Spleen (tissue), 7 donors: Measurements from ENCODE around the gene PPM1A.

Source experiments
- POLR2A ChIP-seq, 3 donors: fragments of 450-650 bp; IDR thresholded peaks; one replicate each; pipeline ENCODE4 v1.5.1; 2017; ENCODE audit warnings: antibody characterized with exemption in 3 of 3, mild to moderate bottlenecking in 1 of 3
- TF ChIP-seq, protein P1 (sequence below), 11 experiments: fragments of 200-600 bp in 7 of 11; fragments of 450-650 bp in 4 of 11; sonication (generic) in 4 of 11; IDR thresholded peaks in 8 of 11; conservative IDR thresholded peaks in 3 of 11; 1 replicate in 7 of 11; 2 replicates in 4 of 11; pipeline versions ENCODE4 v1.4.0 to v1.8.0; 2016 to 2021; ENCODE audit warnings: antibody characterized with exemption in 11 of 11, inconsistent platforms in 4 of 11, mild to moderate bottlenecking in 1 of 11
- donor health status: DM: no; HTN: no; CAD: no; lungs with moderate emphysema.
- donor health status: DM: no; HTN: no; CAD: no.
- donor health status: DM: no; HTN: no; CAD: no.

DNA sequence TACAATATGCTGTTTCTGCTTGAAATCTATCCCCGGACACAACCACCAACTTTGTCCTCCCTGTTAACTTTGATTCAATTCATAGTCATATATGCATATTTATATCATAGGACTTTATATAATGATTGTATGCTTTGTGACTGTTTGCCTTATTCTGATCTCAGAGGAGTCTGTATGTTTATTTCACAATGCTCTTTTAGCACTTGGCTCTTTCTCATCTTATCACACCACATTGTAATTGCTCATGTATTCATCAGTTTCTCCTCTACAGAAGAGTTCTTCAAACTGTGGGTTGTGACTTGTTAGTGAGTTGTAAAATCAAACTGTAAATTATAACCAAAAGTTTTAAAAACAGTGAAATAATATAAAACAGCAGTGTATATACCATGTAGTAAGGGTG lies 21.7 kb upstream of the PPM1A start:
- TF ChIP-seq, protein P1, sequence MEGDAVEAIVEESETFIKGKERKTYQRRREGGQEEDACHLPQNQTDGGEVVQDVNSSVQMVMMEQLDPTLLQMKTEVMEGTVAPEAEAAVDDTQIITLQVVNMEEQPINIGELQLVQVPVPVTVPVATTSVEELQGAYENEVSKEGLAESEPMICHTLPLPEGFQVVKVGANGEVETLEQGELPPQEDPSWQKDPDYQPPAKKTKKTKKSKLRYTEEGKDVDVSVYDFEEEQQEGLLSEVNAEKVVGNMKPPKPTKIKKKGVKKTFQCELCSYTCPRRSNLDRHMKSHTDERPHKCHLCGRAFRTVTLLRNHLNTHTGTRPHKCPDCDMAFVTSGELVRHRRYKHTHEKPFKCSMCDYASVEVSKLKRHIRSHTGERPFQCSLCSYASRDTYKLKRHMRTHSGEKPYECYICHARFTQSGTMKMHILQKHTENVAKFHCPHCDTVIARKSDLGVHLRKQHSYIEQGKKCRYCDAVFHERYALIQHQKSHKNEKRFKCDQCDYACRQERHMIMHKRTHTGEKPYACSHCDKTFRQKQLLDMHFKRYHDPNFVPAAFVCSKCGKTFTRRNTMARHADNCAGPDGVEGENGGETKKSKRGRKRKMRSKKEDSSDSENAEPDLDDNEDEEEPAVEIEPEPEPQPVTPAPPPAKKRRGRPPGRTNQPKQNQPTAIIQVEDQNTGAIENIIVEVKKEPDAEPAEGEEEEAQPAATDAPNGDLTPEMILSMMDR (IDR thresholded peaks at IDR 0.05 in 8 of 11, conservative IDR thresholded peaks at IDR 0.05 in 3 of 11) = no peak
- TF ChIP-seq POLR2A (IDR thresholded peaks at IDR 0.05) = no peak
